H9 (cell line): ENCODE measurements around the gene KCNMA1. TPM values are rescaled to one million over a fixed set of nuclear protein-coding genes. Genes with fewer than 3 reads are reported as not detected.

Experiments used
- DNase-seq: peaks from one replicate; pipeline ENCODE4 v3.0.0-alpha.2; 2017
- H2AFZ ChIP-seq: one replicate; pipeline ENCODE4 v1.6.1; 2013; ENCODE audit warnings: mild to moderate bottlenecking, low read length, control low read depth, moderate library complexity
- H2AK5ac ChIP-seq: 2 replicates; pipeline ENCODE4 v1.6.1; 2013; ENCODE audit warnings: low read length, control low read depth, mixed read lengths; ENCODE audit not compliant: insufficient read length
- H2BK120ac ChIP-seq: one replicate; pipeline ENCODE4 v1.6.1; 2013; ENCODE audit warnings: low read depth, mild to moderate bottlenecking, low read length, control low read depth, inconsistent platforms; ENCODE audit not compliant: poor library complexity, severe bottlenecking
- H2BK12ac ChIP-seq: 2 replicates; pipeline ENCODE4 v1.6.1; 2013; ENCODE audit warnings: low read length, control low read depth, mixed read lengths, low read depth; ENCODE audit not compliant: insufficient read length
- H2BK15ac ChIP-seq: 2 replicates; pipeline ENCODE4 v1.6.1; 2013; ENCODE audit warnings: low read depth, low read length, control low read depth
- H2BK20ac ChIP-seq: one replicate; pipeline ENCODE4 v1.6.1; 2013; ENCODE audit warnings: low read depth, mild to moderate bottlenecking, low read length, control low read depth, inconsistent platforms; ENCODE audit not compliant: poor library complexity, severe bottlenecking
- H2BK5ac ChIP-seq: 2 replicates; pipeline ENCODE4 v1.6.1; 2013; ENCODE audit warnings: low read length, control low read depth, mixed read lengths; ENCODE audit not compliant: insufficient read length
- H3K14ac ChIP-seq: 2 replicates; pipeline ENCODE4 v1.6.1; 2013; ENCODE audit warnings: low read length, control low read depth; ENCODE audit not compliant: insufficient read depth
- H3K18ac ChIP-seq: 2 replicates; pipeline ENCODE4 v1.6.1; 2013; ENCODE audit warnings: low read depth, mild to moderate bottlenecking, mixed read lengths, low read length, control low read depth; ENCODE audit not compliant: insufficient read length
- H3K23ac ChIP-seq: 2 replicates; pipeline ENCODE4 v1.6.1; 2013; ENCODE audit warnings: low read length, control low read depth, mixed read lengths, low read depth; ENCODE audit not compliant: insufficient read length
- H3K23me2 ChIP-seq: 2 replicates; pipeline ENCODE4 v1.6.1; 2013; ENCODE audit warnings: low read depth, mild to moderate bottlenecking, mixed read lengths, low read length, control low read depth; ENCODE audit not compliant: insufficient read length, poor library complexity, severe bottlenecking
- H3K27ac ChIP-seq: 2 replicates; pipeline ENCODE4 v1.5.1; 2013; ENCODE audit warnings: low read length, control low read depth, mixed read lengths, low read depth; ENCODE audit not compliant: insufficient read length
- H3K27me3 ChIP-seq: 2 replicates; pipeline ENCODE4 v1.6.1; 2013; ENCODE audit warnings: low read length, control low read depth, inconsistent platforms; ENCODE audit not compliant: insufficient read depth
- H3K4ac ChIP-seq: 2 replicates; pipeline ENCODE4 v1.6.1; 2013; ENCODE audit warnings: low read depth, mild to moderate bottlenecking, control low read depth, inconsistent platforms, low read length, moderate library complexity
- H3K4me1 ChIP-seq: 2 replicates; pipeline ENCODE4 v1.6.1; 2013; ENCODE audit warnings: low read length, control low read depth, inconsistent platforms; ENCODE audit not compliant: insufficient read depth
- H3K4me2 ChIP-seq: 2 replicates; pipeline ENCODE4 v1.6.1; 2013; ENCODE audit warnings: low read length, control low read depth, mixed read lengths; ENCODE audit not compliant: insufficient read length, insufficient read depth
- H3K56ac ChIP-seq: 2 replicates; pipeline ENCODE4 v1.6.1; 2013; ENCODE audit warnings: low read depth, mild to moderate bottlenecking, mixed read lengths, low read length, control low read depth; ENCODE audit not compliant: insufficient read length
- H3K79me1 ChIP-seq: 2 replicates; pipeline ENCODE4 v1.6.1; 2013; ENCODE audit warnings: low read depth, mild to moderate bottlenecking, moderate library complexity, low read length, control low read depth, inconsistent platforms; ENCODE audit not compliant: insufficient read depth, poor library complexity, severe bottlenecking
- H3K79me2 ChIP-seq: 2 replicates; pipeline ENCODE4 v1.6.1; 2013; ENCODE audit warnings: low read length, control low read depth, inconsistent platforms; ENCODE audit not compliant: insufficient read depth
- H3K9ac ChIP-seq: 2 replicates; pipeline ENCODE4 v1.6.1; 2013; ENCODE audit warnings: low read length, control low read depth, mixed read lengths; ENCODE audit not compliant: insufficient read length; ENCODE audit errors: extremely low read depth
- H3K9me3 ChIP-seq: one replicate; pipeline ENCODE4 v1.6.1; 2013; ENCODE audit warnings: low read depth, low read length, inconsistent platforms; ENCODE audit not compliant: control insufficient read depth
- H3T11ph ChIP-seq: one replicate; pipeline ENCODE4 v1.6.1; 2013; ENCODE audit warnings: mild to moderate bottlenecking, low read length, control low read depth, inconsistent platforms
- H4K20me1 ChIP-seq: one replicate; pipeline ENCODE4 v1.6.1; 2013; ENCODE audit not compliant: control insufficient read depth, insufficient read length, insufficient read depth
- H4K5ac ChIP-seq: 2 replicates; pipeline ENCODE4 v1.6.1; 2013; ENCODE audit warnings: low read depth, mild to moderate bottlenecking, mixed read lengths, low read length, control low read depth; ENCODE audit not compliant: insufficient read length
- H4K8ac ChIP-seq: replicated peaks from 2 replicates; pipeline ENCODE4 v1.6.1; 2013; ENCODE audit warnings: low read length, control low read depth, mixed read lengths, low read depth; ENCODE audit not compliant: insufficient read length
- H4K91ac ChIP-seq: 2 replicates; pipeline ENCODE4 v1.6.1; 2013; ENCODE audit warnings: low read depth, mild to moderate bottlenecking, moderate library complexity, mixed read lengths, low read length, control low read depth; ENCODE audit not compliant: insufficient read length
- H3K27ac Mint-ChIP-seq, 3 experiments: 2 replicates in 2 of 3; 3 replicates in 1 of 3; pipeline ENCODE4 v1.8.0; 2020 to 2021; ENCODE audit warnings: mixed read lengths in 3 of 3, mild to moderate bottlenecking in 1 of 3, moderate library complexity in 1 of 3
- H3K27me3 Mint-ChIP-seq: 2 replicates; pipeline ENCODE4 v1.8.0; 2021; ENCODE audit warnings: low read depth, mild to moderate bottlenecking, moderate library complexity, mixed read lengths
- H3K36me3 Mint-ChIP-seq, 3 experiments: 2 replicates in 2 of 3; 3 replicates in 1 of 3; pipeline ENCODE4 v1.8.0; 2020 to 2021; ENCODE audit warnings: low read depth in 3 of 3, mixed read lengths in 3 of 3; ENCODE audit not compliant: insufficient read depth in 1 of 3
- H3K4me1 Mint-ChIP-seq, 2 experiments: 2 replicates each; pipeline ENCODE4 v1.8.0; 2020; ENCODE audit warnings: mixed read lengths in 2 of 2
- H3K4me3 Mint-ChIP-seq, 2 experiments: 2 replicates in 1 of 2; 3 replicates in 1 of 2; pipeline ENCODE4 v1.8.0; 2020 to 2021; ENCODE audit warnings: mild to moderate bottlenecking in 2 of 2, mixed read lengths in 2 of 2, moderate library complexity in 1 of 2
- H3K9me3 Mint-ChIP-seq, 2 experiments: 2 replicates in 1 of 2; 3 replicates in 1 of 2; pipeline ENCODE4 v1.8.0; 2020; ENCODE audit warnings: mild to moderate bottlenecking in 2 of 2, mixed read lengths in 2 of 2, moderate library complexity in 1 of 2
- WGBS: extraction: QIAGEN DNeasy Blood & Tissue Kit; methylation state at CpG from one replicate; pipeline ENCODE4 v1.1.7; 2013; ENCODE audit warnings: missing lambda C conversion rate, low lambda C conversion rate, mixed read lengths; ENCODE audit not compliant: insufficient read length; ENCODE audit errors: extremely low coverage; 5-methylcytosine and 5-hydroxymethylcytosine counted together
- total RNA-seq: library from RNA; stranded (reverse); gene quantifications from 2 replicates; pipeline ENCODE4 v1.2.1, GENCODE V29; 2021
- TF ChIP-seq, protein P1 (sequence below): fragments of 200-600 bp; sonication (generic); conservative IDR thresholded peaks from 3 replicates; pipeline ENCODE4 v1.8.0; 2021; ENCODE audit warnings: antibody characterized with exemption, mild to moderate bottlenecking

KCNMA1 gene
- total RNA-seq, 1 experiment from 2014 or later, result 2.0 TPM

DNA sequence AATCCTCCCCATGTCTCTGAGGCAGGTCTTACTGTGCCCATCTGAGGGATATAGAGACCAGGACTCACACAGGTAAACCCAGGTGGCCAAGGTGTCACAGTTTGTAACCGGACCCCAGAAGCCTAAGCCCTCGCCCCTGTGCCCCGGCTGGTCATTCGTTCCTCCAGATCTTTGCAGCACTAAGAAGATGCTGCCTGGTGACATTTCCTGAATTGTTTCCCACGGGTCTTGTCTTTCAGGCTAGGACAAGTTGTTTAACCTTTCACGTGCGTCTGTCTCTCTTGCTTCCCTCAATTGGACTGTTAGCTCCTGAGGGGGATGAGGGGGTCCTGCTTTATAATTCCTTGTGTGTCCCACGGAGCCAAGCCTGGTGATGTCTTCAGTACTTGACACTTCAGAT, 158.0 kb downstream of the KCNMA1 start:
- no peaks in the 10 kb centered on the region for H3K9me3 Mint-ChIP-seq
- no peak overlapping the region; a peak in 1 of 7 replicates for H3K27ac Mint-ChIP-seq

More for the DNA sequence above, 158.0 kb downstream of the KCNMA1 start:
- no peak overlapping the region for H3K4me2 ChIP-seq
- no peak overlapping the region for H3K4ac ChIP-seq
- no peak overlapping the region for H3K27ac ChIP-seq
- no peaks in the 10 kb centered on the region for H3K23me2 ChIP-seq
- no peak overlapping the region for H4K8ac ChIP-seq
- TF ChIP-seq, protein P1, sequence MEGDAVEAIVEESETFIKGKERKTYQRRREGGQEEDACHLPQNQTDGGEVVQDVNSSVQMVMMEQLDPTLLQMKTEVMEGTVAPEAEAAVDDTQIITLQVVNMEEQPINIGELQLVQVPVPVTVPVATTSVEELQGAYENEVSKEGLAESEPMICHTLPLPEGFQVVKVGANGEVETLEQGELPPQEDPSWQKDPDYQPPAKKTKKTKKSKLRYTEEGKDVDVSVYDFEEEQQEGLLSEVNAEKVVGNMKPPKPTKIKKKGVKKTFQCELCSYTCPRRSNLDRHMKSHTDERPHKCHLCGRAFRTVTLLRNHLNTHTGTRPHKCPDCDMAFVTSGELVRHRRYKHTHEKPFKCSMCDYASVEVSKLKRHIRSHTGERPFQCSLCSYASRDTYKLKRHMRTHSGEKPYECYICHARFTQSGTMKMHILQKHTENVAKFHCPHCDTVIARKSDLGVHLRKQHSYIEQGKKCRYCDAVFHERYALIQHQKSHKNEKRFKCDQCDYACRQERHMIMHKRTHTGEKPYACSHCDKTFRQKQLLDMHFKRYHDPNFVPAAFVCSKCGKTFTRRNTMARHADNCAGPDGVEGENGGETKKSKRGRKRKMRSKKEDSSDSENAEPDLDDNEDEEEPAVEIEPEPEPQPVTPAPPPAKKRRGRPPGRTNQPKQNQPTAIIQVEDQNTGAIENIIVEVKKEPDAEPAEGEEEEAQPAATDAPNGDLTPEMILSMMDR, result no peak
- no peak overlapping the region for H3K56ac ChIP-seq
- H3K9me3 ChIP-seq, result no peaks in the 10 kb centered on the region
- Mint-ChIP-seq H3K27me3 (peaks cover under 1% of the 10 kb centered on the region), H3K36me3 (no peaks in the 10 kb centered on the region), H3K4me3 (no peak overlapping the region), H3K4me1 (peaks cover 0 to 4% of the 10 kb centered on the region in 2 experiments; a peak in 1 of 4 replicates)
- H2BK15ac ChIP-seq, result no peak overlapping the region
- H3K79me2 ChIP-seq, result no peaks in the 10 kb centered on the region
- H3K18ac ChIP-seq, result no peak overlapping the region
- no peak overlapping the region for H2AFZ ChIP-seq
- H2BK12ac ChIP-seq, result no peak overlapping the region
- no peaks in the 10 kb centered on the region for H3K79me1 ChIP-seq
- WGBS, result no CpG with 5 or more reads among the region's 8 CpGs
- H2BK20ac ChIP-seq, result no peak overlapping the region
- no peak overlapping the region for H2BK5ac ChIP-seq
- no peak overlapping the region for H3T11ph ChIP-seq
- no peak overlapping the region for H4K91ac ChIP-seq
- no peaks in the 10 kb centered on the region for H4K20me1 ChIP-seq
- no peak overlapping the region for H3K14ac ChIP-seq
- no peaks in the 10 kb centered on the region for H3K4me1 ChIP-seq
- no peak overlapping the region for H2AK5ac ChIP-seq
- H4K5ac ChIP-seq, result no peak overlapping the region
- no peaks in the 10 kb centered on the region for H3K27me3 ChIP-seq
- DNase-seq, result no peak
- H3K23ac ChIP-seq, result no peak overlapping the region
- no peak overlapping the region for H3K9ac ChIP-seq
- no peak overlapping the region for H2BK120ac ChIP-seq
